NCI-H1930 (cell line): Measurements from ENCODE around the gene DCTN2.
"Not testable (repeated sequence)": the region's sequence is repeated elsewhere in the genome, so short reads cannot be mapped to it uniquely, and the experiment has no call there.

ENCODE experiments used
- DNase-seq, 2 experiments: peaks; one replicate each; lab custom pipeline; 2025; lab: John Stamatoyannopoulos, UW

The DCTN2 gene

GRCh38 chr12:57576613-57577160 is 29.7 kb upstream of the DCTN2 start:
- DNase-seq, result no peak

- no peak for DNase-seq
Observed at GRCh38 chr12:57575771-57576612, 29.0 kb upstream of the DCTN2 start.

GRCh38 chr12:57574795-57575194 is 27.8 kb upstream of the DCTN2 start:
- DNase-seq, result no peak

GRCh38 chr12:57571926-57572762 is 25.2 kb upstream of the DCTN2 start:
- no peak for DNase-seq

- not testable (repeated sequence) for DNase-seq
Observed at GRCh38 chr12:57570438-57570837, 23.4 kb upstream of the DCTN2 start.

GRCh38 chr12:57569858-57570257 is 22.9 kb upstream of the DCTN2 start:
- DNase-seq, result no peak

GRCh38 chr12:57568838-57569237 is 21.8 kb upstream of the DCTN2 start:
- DNase-seq, result no peak

- no peak for DNase-seq
Observed at GRCh38 chr12:57564178-57564740, 17.3 kb upstream of the DCTN2 start.

- DNase-seq, result no peak
Observed at GRCh38 chr12:57563358-57563757, 16.4 kb upstream of the DCTN2 start.

- not testable (repeated sequence) for DNase-seq
Observed at GRCh38 chr12:57561117-57561516, 14.1 kb upstream of the DCTN2 start.

DNA sequence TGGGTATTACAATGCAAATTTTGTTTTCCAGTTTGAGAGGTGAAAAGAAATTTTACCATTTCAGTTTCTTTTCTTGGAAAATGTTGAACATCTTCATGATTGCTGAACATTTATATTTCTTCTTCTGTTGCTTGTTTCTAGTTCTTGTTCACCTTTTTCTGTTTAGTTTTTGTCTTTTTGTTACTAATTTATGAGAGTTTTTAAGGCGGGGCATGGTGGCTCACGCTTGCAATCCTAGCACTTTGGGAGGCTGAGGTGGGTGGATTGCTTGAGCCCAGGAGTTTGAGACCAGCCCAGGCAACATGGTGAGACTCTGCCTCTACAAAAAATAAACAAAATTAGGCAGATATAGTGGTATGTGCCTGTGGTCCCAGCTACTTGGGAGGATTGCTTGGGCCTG is 13.5 kb upstream of the DCTN2 start:
- no peak for DNase-seq

GRCh38 chr12:57558864-57559263 is 11.9 kb upstream of the DCTN2 start:
- no peak for DNase-seq

DNA sequence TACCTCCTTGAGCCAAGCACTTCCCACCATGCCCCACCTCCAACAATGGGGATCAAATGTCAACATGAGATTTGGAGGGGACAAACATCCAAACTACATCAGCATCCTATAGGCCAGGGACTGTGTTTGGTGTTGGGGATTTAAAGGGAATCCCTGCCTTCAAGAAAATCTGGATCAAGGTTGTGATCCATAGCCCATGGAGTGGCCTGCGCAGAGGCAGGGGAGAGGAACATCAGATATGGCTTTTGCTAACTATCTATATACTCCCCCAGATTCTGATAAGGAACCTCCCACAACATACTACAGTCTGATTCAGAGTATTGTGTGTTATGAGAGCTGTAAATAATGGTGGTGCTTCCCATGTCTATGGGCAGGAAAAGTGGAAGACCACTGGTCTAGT is 7.9 kb upstream of the DCTN2 start:
- no peak for DNase-seq

- DNase-seq, result no peak
Observed at GRCh38 chr12:57554453-57554852, 7.5 kb upstream of the DCTN2 start.

DNA sequence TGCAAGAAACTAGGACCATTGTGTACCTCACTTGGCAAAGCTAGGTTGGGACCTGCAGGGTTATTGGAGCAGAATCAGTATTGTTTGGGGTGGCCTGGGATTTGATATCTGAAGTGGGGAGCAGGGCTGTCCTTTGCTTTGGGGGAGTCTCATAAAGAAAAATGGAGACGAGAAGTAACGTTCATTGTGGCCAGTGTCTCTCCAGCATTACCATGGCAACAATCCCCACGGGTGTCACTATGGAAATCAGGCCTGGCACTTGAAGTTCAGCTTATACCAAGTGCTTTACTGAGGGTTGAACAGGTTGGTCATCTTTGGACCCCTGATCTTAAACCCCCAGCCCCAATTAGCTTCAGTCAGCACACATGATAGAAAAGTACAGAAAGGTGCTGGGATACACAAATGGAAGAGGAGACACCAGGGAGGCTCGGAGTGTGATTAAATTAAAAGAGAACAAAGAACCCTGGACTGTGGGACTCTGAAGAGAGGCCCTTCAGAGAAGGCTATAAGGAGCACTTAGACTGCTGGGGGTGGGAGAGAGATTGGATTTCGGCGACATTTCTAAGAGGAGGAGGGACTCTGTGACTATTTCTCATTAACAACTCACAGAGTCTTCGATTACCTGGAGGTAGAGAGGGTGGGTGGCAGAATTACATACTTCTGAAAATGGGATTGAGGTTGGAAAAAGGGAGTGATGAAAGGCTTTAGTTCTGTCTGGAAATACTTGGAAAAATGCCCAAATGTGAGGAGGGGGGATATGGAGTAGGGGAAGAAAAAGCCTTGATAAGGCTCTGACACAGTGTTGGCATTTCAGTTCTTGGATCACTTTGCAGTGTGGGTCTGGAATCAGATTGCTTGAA is 6.6 kb upstream of the DCTN2 start:
- no peak for DNase-seq

- no peak for DNase-seq
Observed at GRCh38 chr12:57552835-57553313, 5.9 kb upstream of the DCTN2 start.

- no peak for DNase-seq
Observed at GRCh38 chr12:57552306-57552651, 5.3 kb upstream of the DCTN2 start.

GRCh38 chr12:57551637-57552305 is 4.8 kb upstream of the DCTN2 start:
- DNase-seq, result no peak

GRCh38 chr12:57550641-57551549 is 3.9 kb upstream of the DCTN2 start:
- no peak for DNase-seq
